GM13977 (cell line): Measurements from ENCODE around the gene CYTH2.
"Not testable (repeated sequence)": the region's sequence is repeated elsewhere in the genome, so short reads cannot be mapped to it uniquely, and the experiment has no call there.

ENCODE experiments used
- DNase-seq: peaks from one replicate; pipeline ENCODE4 v3.0.0; 2012; ENCODE audit warnings: low spot score
- CTCF ChIP-seq: IDR thresholded peaks from 2 replicates; pipeline ENCODE4 v1.5.1; 2012; ENCODE audit warnings: mild to moderate bottlenecking, control low read depth; ENCODE audit not compliant: insufficient read depth; ENCODE audit errors: extremely low read depth, missing control alignments
- in situ Hi-C: fragments of 300-500 bp; cut with MboI; formaldehyde crosslinking; loops from one replicate; pipeline ENCODE4 v1.12.0; 2022; ENCODE audit warnings: low sequenced_read_pairs, low pct_unique_long_range_greater_than_20kb, mixed read lengths, inconsistent platforms; ENCODE audit not compliant: unreplicated experiment

The CYTH2 gene

GRCh38 chr19:48512504-48513288 is 43.5 kb downstream of the CYTH2 start:
- in situ Hi-C loops: no loop called here
- no peak for DNase-seq
- TF ChIP-seq CTCF: no peak

GRCh38 chr19:48513289-48514122 is 44.3 kb downstream of the CYTH2 start:
- DNase-seq: peak; percentile 88
- in situ Hi-C loops: no loop called here
- TF ChIP-seq CTCF: no peak

GRCh38 chr19:48514123-48514458 is 44.9 kb downstream of the CYTH2 start:
- no peak for TF ChIP-seq CTCF
- in situ Hi-C loops: no loop called here
- DNase-seq: no peak

- in situ Hi-C loops: no loop called here
- DNase-seq: no peak
- no peak for TF ChIP-seq CTCF
Measured at GRCh38 chr19:48516536-48516935, 47.4 kb downstream of the CYTH2 start.

GRCh38 chr19:48518207-48518606 is 49.0 kb downstream of the CYTH2 start:
- TF ChIP-seq CTCF: no peak
- in situ Hi-C loops: no loop called here
- no peak for DNase-seq

GRCh38 chr19:48519426-48519825 is 50.3 kb downstream of the CYTH2 start:
- in situ Hi-C loops, DNase-seq: not testable (repeated sequence)

GRCh38 chr19:48520134-48520533 is 51.0 kb downstream of the CYTH2 start:
- in situ Hi-C loops: no loop called here
- no peak for TF ChIP-seq CTCF
- DNase-seq: no peak
